HepG2 (cell line): ENCODE data around the gene NDFIP2. TPM values are rescaled to one million over a fixed set of nuclear protein-coding genes. Genes with fewer than 3 reads are reported as not detected.

Experiments
- ATAC-seq: fragments of 200-7000 bp; cut with Tn5 transposase; 3 replicates; pipeline ENCODE4 v1.9.1; 2020; ENCODE audit warnings: mild to moderate bottlenecking, moderate library complexity
- BruUV-seq: library from RNA; stranded (reverse); fragments of 400-500 nt; replicated peaks from 2 replicates; lab custom pipeline; 2021; lab: Mats Ljungman, UMichigan
- CTCF ChIA-PET: fragments of 300-600 bp; formaldehyde crosslinking; extraction: SDS; loops from one replicate; lab custom pipeline; 2021; ENCODE audit warnings: low total read pairs, inconsistent platforms, low intra/inter-chr PET ratio; lab: Yijun Ruan, JAX
- POLR2A ChIA-PET: fragments of 350-600 bp; sonication (Branson Sonifier 250); formaldehyde crosslinking; loops from one replicate; lab custom pipeline; 2020; ENCODE audit warnings: antibody characterized with exemption, inconsistent platforms; lab: Yijun Ruan, JAX
- DNase-seq: peaks from one replicate; pipeline ENCODE4 v3.0.0-alpha.2; 2015; ENCODE audit warnings: low spot score
- FAIRE-seq: peaks from 3 replicates; lab custom pipeline; 2011; peaks lifted over from hg19 to GRCh38; lab: Jason Lieb, UNC
- H2AFZ ChIP-seq: one replicate; pipeline ENCODE4 v1.6.1; 2011; ENCODE audit warnings: low read length, inconsistent platforms
- H3K27ac ChIP-seq: fragments of 300-600 bp; 3 replicates; pipeline ENCODE4 v1.8.0; 2011; ENCODE audit warnings: mixed run types, mild to moderate bottlenecking, mixed read lengths, low read length, inconsistent platforms; ENCODE audit not compliant: insufficient read depth; ENCODE audit errors: extremely low read length
- H3K27me3 ChIP-seq, 2 experiments: fragments of 200-600 bp in 1 of 2; 2 replicates in 1 of 2; 3 replicates in 1 of 2; pipeline versions ENCODE4 v1.6.0 to v1.8.0; 2011; ENCODE audit warnings: low read length in 2 of 2, mild to moderate bottlenecking in 2 of 2, moderate library complexity in 2 of 2, inconsistent platforms in 1 of 2; ENCODE audit not compliant: insufficient read depth in 2 of 2, control insufficient read depth in 1 of 2
- H3K36me3 ChIP-seq, 2 experiments: fragments of 200-600 bp in 1 of 2; replicated peaks in 1 of 2; 2 replicates in 1 of 2; 3 replicates in 1 of 2; pipeline versions ENCODE4 v1.5.1 to v1.8.0; 2011; ENCODE audit warnings: low read length in 2 of 2, inconsistent platforms in 1 of 2; ENCODE audit not compliant: insufficient read depth in 2 of 2, control insufficient read depth in 1 of 2
- H3K4me1 ChIP-seq: 2 replicates; pipeline ENCODE4 v1.5.1; 2012; ENCODE audit warnings: low read length, inconsistent platforms; ENCODE audit not compliant: insufficient read depth
- H3K4me2 ChIP-seq: 2 replicates; pipeline ENCODE4 v1.6.0; 2011; ENCODE audit warnings: low read depth, low read length, inconsistent platforms
- H3K4me3 ChIP-seq, 3 experiments: fragments of 200-600 bp in 1 of 3; sonication (generic), shearing (Covaris generic) in 1 of 3; replicated peaks in 1 of 3; 2 replicates each; pipeline ENCODE4 v1.5.1; 2011 to 2016; ENCODE audit warnings: low read length in 3 of 3, inconsistent platforms in 2 of 3, low read depth in 2 of 3, mild to moderate bottlenecking in 2 of 3, control low read depth in 1 of 3, mixed read lengths in 1 of 3; ENCODE audit not compliant: insufficient read depth in 1 of 3
- H3K79me2 ChIP-seq: one replicate; pipeline ENCODE4 v1.6.1; 2011; ENCODE audit warnings: low read length, inconsistent platforms; ENCODE audit not compliant: insufficient read depth
- H3K9ac ChIP-seq: 2 replicates; pipeline ENCODE4 v1.6.0; 2011; ENCODE audit warnings: mild to moderate bottlenecking, low read depth, low read length, inconsistent platforms; ENCODE audit not compliant: insufficient read depth
- H3K9me3 ChIP-seq: 2 replicates; pipeline ENCODE4 v1.5.1; 2012; ENCODE audit warnings: mild to moderate bottlenecking, low read length
- H4K20me1 ChIP-seq: 2 replicates; pipeline ENCODE4 v1.6.0; 2011; ENCODE audit warnings: inconsistent platforms, mild to moderate bottlenecking, low read length, moderate library complexity; ENCODE audit not compliant: insufficient read depth
- LCORL ChIP-seq, 2 experiments: fragments of 450-650 bp in 1 of 2; sonication (generic) in 1 of 2; formaldehyde crosslinking in 1 of 2; IDR thresholded peaks; 2 replicates each; pipeline versions ENCODE4 v1.5.0 to v1.6.1; 2017 to 2020; ENCODE audit warnings: antibody characterized with exemption in 1 of 2, missing genetic modification reagents in 1 of 2
- NFIB ChIP-seq: sonication (generic); formaldehyde crosslinking; IDR thresholded peaks from 2 replicates; pipeline ENCODE4 v1.9.0; 2021; ENCODE audit warnings: missing genetic modification reagents, mild to moderate bottlenecking, borderline replicate concordance
- NONO ChIP-seq, 2 experiments: fragments of 450-650 bp in 1 of 2; sonication (generic) in 1 of 2; formaldehyde crosslinking in 1 of 2; IDR thresholded peaks in 1 of 2; conservative IDR thresholded peaks in 1 of 2; 2 replicates each; pipeline versions ENCODE4 v1.6.1 to v1.8.0; 2017 to 2022; ENCODE audit warnings: mild to moderate bottlenecking in 1 of 2, missing genetic modification reagents in 1 of 2, moderate library complexity in 1 of 2
- NR0B2 ChIP-seq: sonication (generic); formaldehyde crosslinking; IDR thresholded peaks from 2 replicates; pipeline ENCODE4 v1.4.0; 2020; ENCODE audit warnings: mild to moderate bottlenecking, missing genetic modification reagents
- SRSF4 ChIP-seq: fragments of 200-400 bp; formaldehyde crosslinking; IDR thresholded peaks from one replicate; pipeline ENCODE4 v1.6.1; 2018; ENCODE audit warnings: mild to moderate bottlenecking, low read depth, low read length, moderate library complexity; ENCODE audit not compliant: poor library complexity, severe bottlenecking
- THYN1 ChIP-seq: sonication (generic); formaldehyde crosslinking; IDR thresholded peaks from 2 replicates; pipeline ENCODE4 v1.8.1; 2023; ENCODE audit warnings: low read depth, mild to moderate bottlenecking, moderate library complexity, missing genetic modification reagents, borderline replicate concordance
- ZNF530 ChIP-seq: sonication (generic); formaldehyde crosslinking; IDR thresholded peaks from 2 replicates; pipeline ENCODE4 v1.5.0; 2020; ENCODE audit warnings: low read depth, mild to moderate bottlenecking, missing genetic modification reagents
- WGBS: methylation state at CpG from one replicate; pipeline ENCODE4 v1.1.6; 2017; ENCODE audit warnings: low lambda C conversion rate; 5-methylcytosine and 5-hydroxymethylcytosine counted together
- in situ Hi-C: cut with HindIII; loops from 2 replicates; pipeline ENCODE4 v1.10.0; 2017; ENCODE audit warnings: low pct_unique_long_range_greater_than_20kb; ENCODE audit not compliant: extremely low pct_ligation_motif_present
- intact Hi-C: fragments of 100-400 bp; cut with micrococcal nuclease; formaldehyde crosslinking; loops from one replicate; pipeline ENCODE4 v1.10.0; 2022; ENCODE audit not compliant: unreplicated experiment
- polyA plus RNA-seq, 8 experiments: library from polyadenylated mRNA; depleted of rRNA in 3 of 8; stranded (reverse) in 7 of 8; unstranded in 1 of 8; fragments of >200 nt; fragmentation: Illumina TruSeq in 4 of 8; extraction: Trizol in 4 of 8; gene quantifications; 2 replicates each; pipeline versions ENCODE4 v1.2.1 to v1.2.3, GENCODE V29; 2011 to 2016; ENCODE audit warnings: low read depth in 4 of 8, missing spikeins in 1 of 8, mixed read lengths in 1 of 8; ENCODE audit not compliant: insufficient read depth in 1 of 8
- total RNA-seq, 5 experiments: library from RNA; depleted of rRNA; stranded (reverse); fragments of >200 nt; fragmentation: Illumina TruSeq; extraction: Trizol; gene quantifications; 2 replicates each; pipeline ENCODE4 v1.2.3, GENCODE V29; 2016; ENCODE audit warnings: low read depth in 1 of 5
- TF ChIP-seq, protein P1 (sequence below): sonication (generic); formaldehyde crosslinking; IDR thresholded peaks from 2 replicates; pipeline ENCODE4 v1.5.0; 2020; ENCODE audit warnings: mild to moderate bottlenecking, missing genetic modification reagents, borderline replicate concordance

NDFIP2 gene
- total and polyA plus RNA-seq, 2 of the 13 experiments (the other 11 are each of a cell fraction or from before 2014, with no cell fraction given) = 23.2 to 32.0 TPM

- Histone ChIP-seq H3K27me3 (no peaks in the 10 kb centered on the region; a peak in 1 of 5 replicates), H3K27ac (no peak overlapping the region), H2AFZ (no peak overlapping the region), H3K4me2 (no peak overlapping the region), H3K4me1 (no peaks in the 10 kb centered on the region), H3K9me3 (no peaks in the 10 kb centered on the region), H3K4me3 (no peak overlapping the region), H3K9ac (no peak overlapping the region), H3K36me3 (no peaks in the 10 kb centered on the region), H4K20me1 (no peaks in the 10 kb centered on the region), H3K79me2 (no peaks in the 10 kb centered on the region)
- no peak for ATAC-seq
- in situ Hi-C loops (no loop called here), intact Hi-C loops (no loop called here)
- WGBS = 56% methylated on average over 1 of the region's 1 CpG
- no peak for FAIRE-seq
- ChIA-PET CTCF (no interaction called here), POLR2A (no interaction called here)
- DNase-seq = no peak
- no TSS peak for BruUV-seq
- TF ChIP-seq SRSF4 (no peak), NFIB (no peak), NONO (IDR thresholded peaks at IDR 0.05) (no peak), NONO (CRISPR knock-in tag; conservative IDR thresholded peaks at IDR 0.05) (no peak), THYN1 (no peak), NR0B2 (no peak), LCORL (IDR thresholded peaks at IDR 0.05) (no peak), LCORL (CRISPR knock-in tag; IDR thresholded peaks at IDR 0.05) (no peak), ZNF530 (CRISPR knock-in tag) (no peak)
- TF ChIP-seq, protein P1, sequence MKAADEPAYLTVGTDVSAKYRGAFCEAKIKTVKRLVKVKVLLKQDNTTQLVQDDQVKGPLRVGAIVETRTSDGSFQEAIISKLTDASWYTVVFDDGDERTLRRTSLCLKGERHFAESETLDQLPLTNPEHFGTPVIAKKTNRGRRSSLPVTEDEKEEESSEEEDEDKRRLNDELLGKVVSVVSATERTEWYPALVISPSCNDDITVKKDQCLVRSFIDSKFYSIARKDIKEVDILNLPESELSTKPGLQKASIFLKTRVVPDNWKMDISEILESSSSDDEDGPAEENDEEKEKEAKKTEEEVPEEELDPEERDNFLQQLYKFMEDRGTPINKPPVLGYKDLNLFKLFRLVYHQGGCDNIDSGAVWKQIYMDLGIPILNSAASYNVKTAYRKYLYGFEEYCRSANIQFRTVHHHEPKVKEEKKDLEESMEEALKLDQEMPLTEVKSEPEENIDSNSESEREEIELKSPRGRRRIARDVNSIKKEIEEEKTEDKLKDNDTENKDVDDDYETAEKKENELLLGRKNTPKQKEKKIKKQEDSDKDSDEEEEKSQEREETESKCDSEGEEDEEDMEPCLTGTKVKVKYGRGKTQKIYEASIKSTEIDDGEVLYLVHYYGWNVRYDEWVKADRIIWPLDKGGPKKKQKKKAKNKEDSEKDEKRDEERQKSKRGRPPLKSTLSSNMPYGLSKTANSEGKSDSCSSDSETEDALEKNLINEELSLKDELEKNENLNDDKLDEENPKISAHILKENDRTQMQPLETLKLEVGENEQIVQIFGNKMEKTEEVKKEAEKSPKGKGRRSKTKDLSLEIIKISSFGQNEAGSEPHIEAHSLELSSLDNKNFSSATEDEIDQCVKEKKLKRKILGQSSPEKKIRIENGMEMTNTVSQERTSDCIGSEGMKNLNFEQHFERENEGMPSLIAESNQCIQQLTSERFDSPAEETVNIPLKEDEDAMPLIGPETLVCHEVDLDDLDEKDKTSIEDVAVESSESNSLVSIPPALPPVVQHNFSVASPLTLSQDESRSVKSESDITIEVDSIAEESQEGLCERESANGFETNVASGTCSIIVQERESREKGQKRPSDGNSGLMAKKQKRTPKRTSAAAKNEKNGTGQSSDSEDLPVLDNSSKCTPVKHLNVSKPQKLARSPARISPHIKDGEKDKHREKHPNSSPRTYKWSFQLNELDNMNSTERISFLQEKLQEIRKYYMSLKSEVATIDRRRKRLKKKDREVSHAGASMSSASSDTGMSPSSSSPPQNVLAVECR (CRISPR knock-in tag) = no peak
Measured at GRCh38 chr13:79463604-79464003, 17.4 kb upstream of the NDFIP2 start.
